ENCODE data around the gene JPT1.

JPT1 gene

DNA sequence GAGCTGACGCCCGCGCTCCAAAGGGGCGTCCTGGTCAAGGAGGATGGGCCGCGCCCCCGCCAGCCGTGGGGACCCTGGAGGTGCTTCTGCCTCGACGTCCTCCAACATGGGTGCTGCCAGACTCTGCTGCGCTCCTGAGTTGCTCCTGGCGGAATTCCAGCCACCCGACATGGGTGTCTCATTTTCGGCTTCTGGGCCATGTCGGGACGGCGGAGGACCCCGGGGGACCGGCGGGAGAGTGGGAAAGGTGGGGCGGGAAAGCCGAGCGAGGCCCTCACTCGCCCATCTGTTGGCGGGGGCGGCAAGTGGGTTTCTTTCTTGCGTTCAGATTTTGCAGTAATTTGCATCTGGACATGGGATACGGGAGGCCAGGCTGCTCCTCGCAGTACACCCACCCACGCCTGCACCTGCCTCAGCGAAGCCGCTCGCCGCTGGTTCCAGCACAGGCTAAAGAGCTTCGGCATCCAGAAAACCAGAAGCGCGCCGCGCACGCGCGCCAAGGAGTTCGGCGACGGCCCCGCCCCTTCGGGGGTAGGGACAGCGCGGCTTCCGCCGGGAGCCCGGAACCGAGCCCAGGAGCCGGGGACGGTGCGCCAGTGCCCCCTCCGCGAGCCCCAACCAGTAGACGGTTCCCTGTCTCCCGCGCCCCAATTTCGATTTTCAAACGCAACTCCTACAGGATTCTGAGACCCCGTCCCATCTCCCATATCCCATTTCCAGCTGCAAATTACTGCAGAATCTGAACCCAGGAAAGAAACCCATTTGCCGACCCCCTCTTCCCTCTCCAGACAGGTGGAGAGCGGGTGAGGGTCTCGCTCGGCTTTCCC lies 44.7 kb downstream of the JPT1 start, which contains the start of gene ARMC7:
Gene ARMC7 (plus strand): TSS at position 563 of the 827 bp plus-strand sequence. CDS start 320 bp downstream, outside the sequence.
- peak within 1 kb of the TSS; percentile 76 for H3K4me3 ChIP-seq (ENCODE audit: low read depth, low read length)
- TF ChIP-seq, protein P1, sequence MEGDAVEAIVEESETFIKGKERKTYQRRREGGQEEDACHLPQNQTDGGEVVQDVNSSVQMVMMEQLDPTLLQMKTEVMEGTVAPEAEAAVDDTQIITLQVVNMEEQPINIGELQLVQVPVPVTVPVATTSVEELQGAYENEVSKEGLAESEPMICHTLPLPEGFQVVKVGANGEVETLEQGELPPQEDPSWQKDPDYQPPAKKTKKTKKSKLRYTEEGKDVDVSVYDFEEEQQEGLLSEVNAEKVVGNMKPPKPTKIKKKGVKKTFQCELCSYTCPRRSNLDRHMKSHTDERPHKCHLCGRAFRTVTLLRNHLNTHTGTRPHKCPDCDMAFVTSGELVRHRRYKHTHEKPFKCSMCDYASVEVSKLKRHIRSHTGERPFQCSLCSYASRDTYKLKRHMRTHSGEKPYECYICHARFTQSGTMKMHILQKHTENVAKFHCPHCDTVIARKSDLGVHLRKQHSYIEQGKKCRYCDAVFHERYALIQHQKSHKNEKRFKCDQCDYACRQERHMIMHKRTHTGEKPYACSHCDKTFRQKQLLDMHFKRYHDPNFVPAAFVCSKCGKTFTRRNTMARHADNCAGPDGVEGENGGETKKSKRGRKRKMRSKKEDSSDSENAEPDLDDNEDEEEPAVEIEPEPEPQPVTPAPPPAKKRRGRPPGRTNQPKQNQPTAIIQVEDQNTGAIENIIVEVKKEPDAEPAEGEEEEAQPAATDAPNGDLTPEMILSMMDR (conservative IDR thresholded peaks at IDR 0.05; ENCODE audit: low read depth, low read length), result no peak
- peak; percentile 81 for DNase-seq (ENCODE audit: low read depth)

DNA sequence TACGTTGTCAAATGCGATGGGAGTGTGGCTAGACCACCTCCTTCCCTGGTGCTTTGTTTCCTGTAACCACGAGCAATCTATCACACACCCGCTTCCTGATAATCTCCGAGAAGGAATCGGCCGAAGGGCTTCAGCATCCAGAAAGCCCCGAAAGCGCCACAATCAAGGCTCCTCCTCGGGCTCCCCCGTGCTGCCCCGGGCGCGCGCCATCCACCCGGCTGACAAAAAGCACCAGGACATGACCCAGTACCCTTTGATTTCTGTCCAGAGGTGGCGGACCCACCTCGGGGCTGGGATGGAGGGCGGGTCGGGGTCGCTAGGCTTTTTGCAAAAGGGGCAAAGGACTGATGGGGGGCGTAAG lies 45.3 kb downstream of the JPT1 start:
- peak overlapping the region; percentile 76 for H3K4me3 ChIP-seq (ENCODE audit: low read depth, low read length)
- TF ChIP-seq, protein P1 (conservative IDR thresholded peaks at IDR 0.05; ENCODE audit: low read depth, low read length), result no peak
- DNase-seq (ENCODE audit: low read depth), result no peak

DNA sequence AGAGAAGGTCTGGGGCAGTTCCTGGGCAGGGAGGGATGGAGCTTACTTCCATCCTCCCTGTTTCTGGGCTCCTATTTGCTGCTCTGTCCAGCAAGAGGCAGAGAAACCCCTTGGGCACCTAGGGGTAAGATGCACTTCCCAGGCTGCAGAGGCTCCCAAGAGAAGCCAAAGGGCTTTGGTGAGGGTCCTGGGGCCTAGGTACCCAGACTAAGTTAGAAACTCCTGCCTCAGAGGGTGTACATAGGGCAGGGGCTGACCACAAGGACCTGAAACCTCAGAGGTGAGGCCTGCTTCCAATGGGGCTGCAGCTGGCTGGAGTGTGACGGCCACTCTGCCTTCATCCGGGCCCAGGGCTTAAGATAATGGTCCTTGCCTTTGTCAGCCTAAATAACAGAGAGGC lies 46.1 kb downstream of the JPT1 start:
- DNase-seq (ENCODE audit: low read depth), result no peak

DNA sequence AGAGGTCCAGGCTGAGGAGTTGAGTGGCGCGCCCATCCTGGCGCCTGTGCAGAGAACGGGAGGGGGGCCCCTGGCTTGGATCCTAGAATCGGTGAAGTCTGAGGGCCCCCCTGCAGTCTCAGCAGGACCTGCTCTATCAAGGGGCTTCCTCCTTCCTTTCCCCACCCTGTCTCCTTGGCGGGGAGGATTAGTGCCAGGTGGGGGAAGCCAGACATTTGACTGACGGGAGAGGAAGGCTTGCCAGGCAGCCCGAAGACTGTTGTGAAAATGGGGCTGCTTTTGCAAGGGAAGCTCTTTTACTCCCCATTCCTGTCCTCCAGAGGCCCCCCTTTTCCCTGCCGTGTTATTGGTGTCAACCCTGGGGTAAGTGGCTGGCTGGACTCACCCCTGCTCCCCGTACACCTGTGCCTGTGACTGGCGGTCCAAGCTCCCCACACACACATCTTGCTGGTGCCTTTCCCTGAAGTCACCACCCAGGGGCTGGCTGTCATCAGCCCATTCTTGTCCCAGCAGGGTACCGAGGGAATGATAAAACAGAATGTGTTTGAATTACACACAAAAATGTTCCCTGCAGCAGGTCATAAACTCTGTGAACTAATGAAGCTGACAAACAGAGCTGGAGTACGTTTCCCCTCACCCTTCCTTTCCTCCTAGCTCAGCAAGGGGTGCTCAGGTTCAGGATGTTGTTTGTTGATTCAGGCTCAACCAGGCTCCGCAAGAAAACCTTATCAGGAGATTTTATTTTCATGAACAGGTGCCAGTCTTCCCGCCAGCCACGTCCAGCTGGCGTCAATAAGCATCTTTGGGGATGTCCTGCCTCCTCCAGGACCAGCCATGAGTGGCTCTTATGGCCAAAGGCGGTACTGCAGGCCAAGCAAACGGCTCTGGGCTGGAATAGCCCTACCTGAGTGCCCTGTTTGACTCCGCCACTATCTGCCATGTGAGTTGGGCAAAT lies 48.9 kb downstream of the JPT1 start:
- no peak overlapping the region for H3K4me3 ChIP-seq (ENCODE audit: low read depth, low read length)
- TF ChIP-seq, protein P1 (conservative IDR thresholded peaks at IDR 0.05; ENCODE audit: low read depth, low read length), result peak; percentile 86
- DNase-seq (ENCODE audit: low read depth), result peak; percentile 95

More for the DNA sequence above, 46.1 kb downstream of the JPT1 start:
- TF ChIP-seq, protein P1 (conservative IDR thresholded peaks at IDR 0.05; ENCODE audit: low read depth, low read length), result no peak
- H3K4me3 ChIP-seq (ENCODE audit: low read depth, low read length), result no peak overlapping the region

DNA sequence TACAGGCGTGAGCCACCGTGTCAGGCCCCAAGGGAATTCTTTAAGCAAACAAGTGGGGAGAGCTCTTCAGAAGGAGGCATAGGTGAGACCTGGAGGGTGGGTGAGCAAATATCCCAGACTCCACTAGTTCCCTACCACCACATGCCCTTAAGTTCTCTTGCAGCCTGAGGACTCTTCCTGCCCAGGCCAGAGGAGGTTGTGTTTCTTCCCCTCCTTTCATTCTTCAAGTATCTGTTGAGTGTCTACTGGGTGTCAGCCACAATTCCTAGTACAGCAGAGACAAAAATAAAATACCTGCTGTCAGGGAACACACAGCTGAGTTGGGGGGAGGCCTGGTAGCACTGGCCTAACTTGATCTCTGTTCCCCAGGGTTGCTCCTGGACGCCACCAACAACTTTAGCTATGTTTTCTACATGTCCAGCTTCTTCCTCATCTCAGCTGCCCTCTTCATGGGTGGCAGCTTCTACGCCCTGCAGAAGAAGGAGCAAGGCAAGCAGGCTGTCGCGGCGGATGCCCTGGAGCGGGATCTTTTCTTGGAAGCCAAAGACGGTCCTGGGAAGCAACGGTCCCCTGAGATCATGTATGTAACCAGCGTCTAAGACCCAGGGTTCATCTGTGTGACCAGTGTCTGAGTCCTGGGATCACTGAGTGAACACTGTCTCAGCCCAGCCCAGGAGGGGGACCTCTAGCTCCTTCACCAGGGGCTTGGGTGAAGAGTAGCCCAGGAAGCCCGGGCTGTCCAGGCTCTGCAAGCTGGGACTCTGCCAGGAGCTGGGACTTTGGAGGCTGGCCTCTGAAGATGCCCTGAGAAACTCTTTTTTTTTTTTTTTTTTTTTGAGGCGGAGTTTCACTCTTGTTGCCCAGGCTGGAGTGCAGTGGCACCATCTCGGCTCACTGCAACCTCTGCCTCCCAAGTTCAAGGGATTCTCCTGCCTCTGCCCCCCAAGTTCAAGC lies 50.4 kb downstream of the JPT1 start:
- no peak for DNase-seq (ENCODE audit: low read depth)
- no peak overlapping the region for H3K4me3 ChIP-seq (ENCODE audit: low read depth, low read length)
- TF ChIP-seq, protein P1 (conservative IDR thresholded peaks at IDR 0.05; ENCODE audit: low read depth, low read length), result no peak

DNA sequence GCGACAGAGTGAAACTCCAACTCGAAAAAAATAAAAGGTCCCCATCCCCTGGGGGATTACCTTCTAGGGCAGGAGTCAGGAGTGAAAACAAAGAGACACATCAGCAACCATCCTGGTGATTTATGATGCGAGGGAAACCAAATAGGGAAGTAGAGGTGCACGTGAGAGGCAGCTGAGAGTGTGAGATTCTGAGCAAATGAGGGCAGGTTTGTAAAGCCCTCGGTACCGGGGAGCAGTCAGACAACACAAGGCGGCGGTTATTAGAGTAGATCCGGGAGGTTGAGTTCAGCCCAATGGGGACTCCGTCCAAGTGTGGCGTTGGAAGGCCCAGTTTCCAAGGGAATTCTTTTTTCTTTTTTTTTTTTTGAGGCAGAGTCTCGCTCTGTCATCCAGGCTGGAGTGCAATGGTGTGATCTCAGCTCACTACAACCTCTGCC lies 51.9 kb downstream of the JPT1 start:
- DNase-seq (ENCODE audit: low read depth), result no peak
- TF ChIP-seq, protein P1 (conservative IDR thresholded peaks at IDR 0.05; ENCODE audit: low read depth, low read length), result no peak
- H3K4me3 ChIP-seq (ENCODE audit: low read depth, low read length), result no peak overlapping the region
